Loucy (cell line): ENCODE results near the gene MRPS9.

Experiments
- H2AFZ ChIP-seq: fragments of 200-600 bp; sonication (generic); 2 replicates; pipeline ENCODE4 v1.6.0; 2016; ENCODE audit warnings: antibody characterized with exemption, mild to moderate bottlenecking, low read length, moderate library complexity
- H3F3A ChIP-seq: fragments of 200-600 bp; 2 replicates; pipeline ENCODE4 v1.6.0; 2016; ENCODE audit warnings: antibody characterized with exemption, low read depth, mild to moderate bottlenecking
- H3K27me3 ChIP-seq: fragments of 200-600 bp; sonication (generic); 2 replicates; pipeline ENCODE4 v1.6.1; 2014; ENCODE audit warnings: low read length, mild to moderate bottlenecking; ENCODE audit not compliant: insufficient read depth, poor library complexity, severe bottlenecking
- H3K36me3 ChIP-seq: fragments of 200-600 bp; sonication (generic); 2 replicates; pipeline ENCODE4 v1.6.1; 2016; ENCODE audit warnings: low read length; ENCODE audit not compliant: insufficient read depth
- H3K4me1 ChIP-seq: fragments of 200-600 bp; sonication (generic); 2 replicates; pipeline ENCODE4 v1.5.1; 2014; ENCODE audit warnings: low read length, mild to moderate bottlenecking; ENCODE audit not compliant: insufficient read depth, poor library complexity, severe bottlenecking
- H3K4me2 ChIP-seq: fragments of 200-600 bp; sonication (generic); 2 replicates; pipeline ENCODE4 v1.6.0; 2014; ENCODE audit warnings: antibody characterized with exemption, low read length, low read depth, mild to moderate bottlenecking; ENCODE audit not compliant: poor library complexity, severe bottlenecking
- H3K4me3 ChIP-seq: fragments of 200-600 bp; sonication (generic); 2 replicates; pipeline ENCODE4 v1.5.1; 2014; ENCODE audit warnings: low read length, mild to moderate bottlenecking, mixed read lengths; ENCODE audit not compliant: poor library complexity, severe bottlenecking
- H3K79me2 ChIP-seq: fragments of 200-600 bp; sonication (generic); 2 replicates; pipeline ENCODE4 v1.6.1; 2014; ENCODE audit warnings: low read length; ENCODE audit not compliant: insufficient read depth
- H3K9ac ChIP-seq: fragments of 200-600 bp; sonication (generic); 2 replicates; pipeline ENCODE4 v1.6.0; 2014; ENCODE audit warnings: mild to moderate bottlenecking, low read depth, low read length, moderate library complexity; ENCODE audit not compliant: poor library complexity, severe bottlenecking
- H3K9me2 ChIP-seq: fragments of 200-600 bp; sonication (generic); replicated peaks from 2 replicates; pipeline ENCODE4 v1.6.1; 2016; ENCODE audit warnings: low read depth, low read length, mixed read lengths
- H3K9me3 ChIP-seq: fragments of 200-600 bp; sonication (generic); 2 replicates; pipeline ENCODE4 v1.6.1; 2014; ENCODE audit warnings: mild to moderate bottlenecking, antibody characterized with exemption, low read length, low read depth; ENCODE audit not compliant: insufficient read depth
- H4K20me1 ChIP-seq: fragments of 200-600 bp; sonication (generic); 2 replicates; pipeline ENCODE4 v1.6.0; 2014; ENCODE audit warnings: antibody characterized with exemption, low read length, mild to moderate bottlenecking; ENCODE audit not compliant: insufficient read depth, poor library complexity, severe bottlenecking
- EZH2phosphoT487 ChIP-seq: fragments of 200-600 bp; IDR thresholded peaks from 2 replicates; pipeline ENCODE4 v1.6.1; 2018; ENCODE audit warnings: antibody characterized with exemption, mild to moderate bottlenecking, moderate library complexity, borderline replicate concordance
- TF ChIP-seq, protein P1 (sequence below): fragments of 200-600 bp; sonication (generic); conservative IDR thresholded peaks from 2 replicates; pipeline ENCODE4 v1.5.1; 2014; ENCODE audit warnings: mild to moderate bottlenecking, antibody characterized with exemption, low read length

The MRPS9 gene

DNA sequence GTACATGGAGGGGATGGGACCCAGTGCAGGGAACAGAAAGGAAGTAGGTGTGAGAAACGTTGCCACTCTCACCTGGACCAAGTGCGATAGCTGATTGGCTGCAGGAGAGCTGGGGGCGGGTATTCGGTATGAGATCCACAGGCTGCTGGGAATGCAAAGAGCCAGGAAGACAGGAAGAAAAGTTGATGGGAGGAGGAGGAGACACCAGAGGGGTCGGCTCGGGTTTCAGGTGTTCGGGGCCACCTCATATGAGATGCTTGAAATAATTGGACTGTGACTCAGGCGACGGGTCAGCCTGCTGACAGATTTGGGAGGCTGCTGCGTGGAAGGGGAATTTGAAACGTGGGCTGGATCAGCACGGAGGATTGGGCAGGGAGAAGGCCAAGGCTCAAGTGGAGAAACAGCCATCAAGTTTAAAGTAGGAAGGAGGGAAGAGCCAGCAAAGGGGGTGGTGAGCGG, 65.1 kb downstream of the MRPS9 start:
- no peaks in the 10 kb centered on the region for H3K27me3 ChIP-seq
- H3F3A ChIP-seq = no peaks in the 10 kb centered on the region
- H3K4me2 ChIP-seq = no peak overlapping the region
- no peak overlapping the region for H3K9ac ChIP-seq
- peaks cover 17% of the 10 kb centered on the region; the same call in 1 of the 2 replicates for H3K36me3 ChIP-seq
- H3K79me2 ChIP-seq = no peaks in the 10 kb centered on the region
- TF ChIP-seq EZH2phosphoT487 = no peak
- TF ChIP-seq, protein P1, sequence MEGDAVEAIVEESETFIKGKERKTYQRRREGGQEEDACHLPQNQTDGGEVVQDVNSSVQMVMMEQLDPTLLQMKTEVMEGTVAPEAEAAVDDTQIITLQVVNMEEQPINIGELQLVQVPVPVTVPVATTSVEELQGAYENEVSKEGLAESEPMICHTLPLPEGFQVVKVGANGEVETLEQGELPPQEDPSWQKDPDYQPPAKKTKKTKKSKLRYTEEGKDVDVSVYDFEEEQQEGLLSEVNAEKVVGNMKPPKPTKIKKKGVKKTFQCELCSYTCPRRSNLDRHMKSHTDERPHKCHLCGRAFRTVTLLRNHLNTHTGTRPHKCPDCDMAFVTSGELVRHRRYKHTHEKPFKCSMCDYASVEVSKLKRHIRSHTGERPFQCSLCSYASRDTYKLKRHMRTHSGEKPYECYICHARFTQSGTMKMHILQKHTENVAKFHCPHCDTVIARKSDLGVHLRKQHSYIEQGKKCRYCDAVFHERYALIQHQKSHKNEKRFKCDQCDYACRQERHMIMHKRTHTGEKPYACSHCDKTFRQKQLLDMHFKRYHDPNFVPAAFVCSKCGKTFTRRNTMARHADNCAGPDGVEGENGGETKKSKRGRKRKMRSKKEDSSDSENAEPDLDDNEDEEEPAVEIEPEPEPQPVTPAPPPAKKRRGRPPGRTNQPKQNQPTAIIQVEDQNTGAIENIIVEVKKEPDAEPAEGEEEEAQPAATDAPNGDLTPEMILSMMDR = no peak
- H3K9me3 ChIP-seq = no peaks in the 10 kb centered on the region
- no peak overlapping the region for H3K4me3 ChIP-seq
- no peak overlapping the region for H2AFZ ChIP-seq
- H4K20me1 ChIP-seq = no peaks in the 10 kb centered on the region
- no peaks in the 10 kb centered on the region for H3K4me1 ChIP-seq
- H3K9me2 ChIP-seq = no peaks in the 10 kb centered on the region

DNA sequence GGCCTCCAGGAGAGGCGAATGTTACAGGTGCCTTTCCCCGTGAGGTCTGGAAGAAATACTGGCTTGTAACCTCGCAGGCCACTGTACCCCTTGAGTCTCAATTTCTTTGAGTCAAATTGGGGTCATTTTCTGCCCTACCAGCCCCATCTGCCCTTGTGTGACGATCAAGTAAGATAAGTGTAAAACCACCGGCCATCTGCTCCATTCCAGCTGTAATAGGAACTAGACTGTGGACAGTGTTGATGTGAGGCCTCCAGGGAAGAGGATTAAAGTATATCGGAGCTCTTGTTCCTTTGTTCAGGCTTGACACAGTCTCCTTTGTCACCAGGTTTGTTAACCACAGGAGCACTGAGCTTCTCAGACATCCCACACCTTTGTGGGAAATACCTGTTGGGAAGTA, 65.6 kb downstream of the MRPS9 start:
- H3K9me2 ChIP-seq = no peaks in the 10 kb centered on the region
- no peak overlapping the region for H3K9ac ChIP-seq
- peaks cover 12% of the 10 kb centered on the region; the same call in 1 of the 2 replicates for H3K36me3 ChIP-seq
- H3K79me2 ChIP-seq = no peaks in the 10 kb centered on the region
- H3K4me2 ChIP-seq = no peak overlapping the region
- H3K4me3 ChIP-seq = no peak overlapping the region
- no peaks in the 10 kb centered on the region for H3K4me1 ChIP-seq
- H3K27me3 ChIP-seq = no peaks in the 10 kb centered on the region
- TF ChIP-seq, protein P1 = no peak
- no peak for TF ChIP-seq EZH2phosphoT487
- no peaks in the 10 kb centered on the region for H3K9me3 ChIP-seq
- no peak overlapping the region for H2AFZ ChIP-seq
- no peaks in the 10 kb centered on the region for H3F3A ChIP-seq
- H4K20me1 ChIP-seq = no peaks in the 10 kb centered on the region

DNA sequence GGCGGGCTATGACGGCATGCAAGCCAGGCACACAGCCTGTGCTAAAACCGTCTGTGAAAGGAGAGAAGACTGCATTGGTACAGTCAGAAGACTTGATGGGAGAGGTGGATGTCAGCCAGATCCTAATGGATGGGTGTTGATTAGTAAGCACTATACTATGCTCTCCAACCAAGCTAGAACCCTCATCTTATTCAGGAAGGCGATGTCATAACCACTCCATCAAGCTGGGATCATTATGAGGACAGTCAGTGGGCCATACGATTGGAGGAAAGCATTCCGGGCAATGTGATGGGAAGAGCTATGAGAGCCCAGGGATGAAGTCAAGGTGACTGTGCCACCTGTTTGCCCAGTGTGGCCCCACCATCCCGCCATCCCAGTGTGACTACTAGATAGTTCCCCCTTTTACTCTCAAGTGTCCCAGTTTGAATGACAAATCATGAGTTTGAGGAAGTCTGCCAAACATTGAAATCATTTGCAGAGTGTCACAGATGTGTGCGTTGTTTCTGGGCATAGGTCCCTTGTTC, 66.4 kb downstream of the MRPS9 start:
- H2AFZ ChIP-seq = no peak overlapping the region
- H4K20me1 ChIP-seq = no peaks in the 10 kb centered on the region
- no peak overlapping the region for H3K4me2 ChIP-seq
- no peaks in the 10 kb centered on the region for H3K9me3 ChIP-seq
- H3K4me3 ChIP-seq = no peak overlapping the region
- H3K9me2 ChIP-seq = no peaks in the 10 kb centered on the region
- no peaks in the 10 kb centered on the region for H3F3A ChIP-seq
- H3K4me1 ChIP-seq = no peaks in the 10 kb centered on the region
- no peaks in the 10 kb centered on the region for H3K79me2 ChIP-seq
- no peak overlapping the region for H3K9ac ChIP-seq
- peaks cover 12% of the 10 kb centered on the region; the same call in 1 of the 2 replicates for H3K36me3 ChIP-seq
- TF ChIP-seq, protein P1 = no peak
- no peak for TF ChIP-seq EZH2phosphoT487
- H3K27me3 ChIP-seq = no peaks in the 10 kb centered on the region
